ENCODE data around the gene BANF1. TPM values are rescaled to one million over a fixed set of nuclear protein-coding genes. Genes with fewer than 3 reads are reported as not detected.
A peak's percentile ranks its signal among the peaks of the same experiment; 100 is the strongest.
"Not testable (repeated sequence)": the region's sequence is repeated elsewhere in the genome, so short reads cannot be mapped to it uniquely, and the experiment has no call there.

BANF1 gene
- total RNA-seq, 1 donor from 2014 or later: 20.4 TPM

- no peak for DNase-seq (ENCODE audit: low read depth in 2 of 2)
Measured at GRCh38 chr11:65978391-65979238, 23.7 kb upstream of the BANF1 start.

- DNase-seq (ENCODE audit: low read depth in 2 of 2): no peak
Measured at GRCh38 chr11:65979261-65979759, 23.0 kb upstream of the BANF1 start.

DNA sequence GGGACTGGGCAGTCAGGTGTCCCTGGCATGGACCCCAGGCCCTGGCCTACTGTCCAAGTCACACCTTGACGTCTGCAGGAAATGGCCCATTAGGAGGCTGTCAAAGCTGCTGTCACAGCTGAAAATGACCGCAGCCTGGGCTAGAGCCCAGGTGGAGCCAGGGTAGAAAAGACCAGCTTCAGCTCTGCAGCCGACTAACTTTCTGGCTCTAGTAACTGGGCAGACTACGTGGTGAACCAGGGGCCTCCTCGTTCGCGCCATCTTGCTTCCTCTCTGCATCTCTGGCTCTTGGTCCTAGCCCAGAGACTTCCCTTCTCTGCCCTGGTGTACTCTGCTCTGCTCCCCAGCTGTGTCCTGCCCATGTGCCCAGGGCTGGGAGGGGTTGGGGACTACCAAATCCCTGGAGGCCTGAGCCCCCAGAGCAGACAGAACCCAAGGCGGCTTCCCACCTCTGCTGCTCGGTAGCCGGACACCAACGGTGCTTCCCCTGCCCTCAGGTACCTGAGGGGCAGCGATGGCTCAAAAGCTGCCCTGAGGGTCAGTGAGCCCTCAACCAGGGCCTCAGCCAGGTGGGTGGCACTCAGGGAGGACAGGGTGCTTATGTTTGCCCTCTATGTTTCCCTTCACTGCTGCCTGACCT lies 21.1 kb upstream of the BANF1 start:
- DNase-seq (ENCODE audit: low read depth in 2 of 2): no peak

DNA sequence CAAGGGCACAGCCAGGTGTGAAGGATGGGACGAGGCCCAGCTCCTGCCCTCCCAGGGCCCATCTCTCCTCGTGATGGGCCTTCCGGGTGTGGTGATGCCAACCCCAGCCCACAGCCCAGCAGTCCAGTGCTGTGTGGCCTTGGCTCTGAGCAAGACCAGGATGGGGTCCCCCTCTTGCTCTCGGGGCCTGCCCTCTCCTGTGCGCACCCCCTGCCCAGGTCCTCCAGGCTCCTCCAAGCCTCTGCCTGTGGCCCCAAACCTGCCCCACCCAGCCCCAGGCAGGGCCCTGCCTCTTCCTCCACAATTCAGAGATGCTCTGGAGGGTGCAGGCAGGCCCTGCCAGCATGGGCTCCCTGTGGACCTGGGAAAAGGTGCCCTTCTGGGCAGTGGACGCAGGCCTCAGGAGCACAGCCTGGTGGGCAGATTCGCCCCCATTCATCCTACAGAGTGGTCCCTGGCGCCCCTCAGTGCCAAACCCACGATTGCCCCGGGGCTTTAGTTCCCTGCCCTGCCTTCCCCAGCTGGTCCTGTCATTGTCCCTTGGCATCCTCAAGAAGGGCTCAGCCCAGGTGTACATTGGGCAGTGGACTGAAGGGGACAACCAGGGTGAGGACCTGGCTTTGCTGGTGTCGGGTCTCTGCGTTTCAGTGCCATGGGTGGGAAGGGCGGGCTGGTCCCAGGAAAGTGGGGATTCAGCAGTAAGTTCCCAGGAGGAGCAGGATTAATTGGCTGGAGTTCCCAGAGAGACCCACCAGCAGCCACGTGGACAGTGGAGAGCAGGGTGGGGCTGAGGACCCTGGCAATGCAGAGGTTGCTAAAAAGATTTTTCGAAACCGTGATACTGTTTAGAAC lies 20.1 kb upstream of the BANF1 start:
- no peak for DNase-seq (ENCODE audit: low read depth in 2 of 2)

GRCh38 chr11:65982824-65983588 lies 19.3 kb upstream of the BANF1 start:
- DNase-seq (ENCODE audit: low read depth in 2 of 2): no peak

- no peak for DNase-seq (ENCODE audit: low read depth in 2 of 2)
Measured at GRCh38 chr11:65983589-65983987, 18.7 kb upstream of the BANF1 start.

DNA sequence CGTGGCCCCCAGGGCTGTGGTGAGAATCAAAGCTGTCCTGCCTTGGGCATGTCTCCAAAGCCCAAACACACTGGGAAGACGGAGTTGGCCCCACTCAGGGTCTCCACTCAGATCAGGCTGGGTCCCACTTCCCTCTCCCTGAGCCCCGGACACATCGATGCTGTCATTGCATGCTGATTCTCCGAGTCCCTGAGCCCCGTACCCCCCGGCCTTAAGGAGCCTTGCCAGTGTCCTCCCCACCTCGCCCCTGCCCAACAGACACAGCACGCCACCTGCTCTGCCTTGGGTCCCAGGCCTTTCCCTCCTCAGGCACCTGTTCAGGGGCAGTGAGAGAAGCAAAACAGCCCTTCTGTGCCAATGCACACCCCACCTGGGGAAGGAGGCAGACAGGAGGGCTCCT lies 15.0 kb upstream of the BANF1 start:
- DNase-seq (ENCODE audit: low read depth in 2 of 2): no peak

DNA sequence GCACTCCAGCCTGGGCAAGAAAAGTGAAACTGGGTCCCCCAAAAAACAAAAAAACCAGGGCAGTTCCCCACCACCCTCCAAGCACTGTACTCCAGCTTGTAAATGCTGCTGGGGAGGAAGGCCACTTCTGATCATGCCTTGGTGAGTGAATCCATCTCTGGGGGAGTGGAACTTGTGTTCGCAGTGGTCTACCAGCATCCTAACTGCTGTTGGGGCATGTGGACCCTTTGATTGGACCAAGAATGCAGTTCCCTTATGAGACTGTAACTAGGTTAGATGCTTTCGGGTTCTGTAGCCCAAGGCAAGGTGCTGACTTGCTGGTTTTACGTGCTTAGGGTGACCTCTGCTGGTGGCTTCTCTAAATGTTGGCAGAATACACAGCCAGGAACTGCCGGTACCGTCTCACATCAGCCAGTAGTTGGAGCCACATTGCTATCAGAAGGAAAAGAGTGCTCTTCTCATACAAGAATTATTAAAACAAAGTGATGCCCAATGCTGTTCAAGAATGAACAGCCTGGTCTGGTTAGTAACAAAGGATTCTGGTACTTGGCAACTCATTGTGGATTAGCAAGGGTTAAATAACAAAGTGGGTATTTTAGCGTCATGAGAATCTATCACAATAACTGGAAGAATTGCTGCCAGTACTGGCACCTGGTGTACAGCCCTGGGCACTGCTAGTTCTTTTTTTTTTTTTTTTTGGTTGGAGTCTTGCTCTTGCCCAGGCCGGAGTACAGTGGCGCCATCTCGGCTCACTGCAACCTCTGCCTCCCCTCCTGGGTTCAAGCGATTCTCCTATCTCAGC lies 13.3 kb upstream of the BANF1 start:
- peak; percentile 95 to 96 for DNase-seq (ENCODE audit: low read depth in 2 of 2)

DNA sequence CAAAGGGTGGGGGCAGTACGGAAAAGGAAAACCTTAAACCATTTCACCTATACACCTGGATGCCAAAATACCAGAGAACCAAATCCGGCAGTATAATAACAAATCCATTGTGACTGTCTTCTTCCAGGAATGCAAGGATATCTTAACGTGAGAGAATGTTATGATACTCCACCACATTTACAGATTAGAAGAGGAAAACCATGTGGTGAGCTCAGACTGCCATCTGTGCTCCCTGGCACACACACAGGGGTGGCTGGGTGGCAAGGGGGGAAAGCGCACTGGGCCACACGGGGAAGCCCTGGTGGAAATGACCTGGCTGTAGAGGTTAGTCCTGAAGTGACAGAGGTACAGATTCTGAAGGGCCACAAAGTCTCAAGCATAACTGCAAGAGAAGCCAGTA lies 10.2 kb upstream of the BANF1 start:
- no peak for DNase-seq (ENCODE audit: low read depth in 2 of 2)

DNA sequence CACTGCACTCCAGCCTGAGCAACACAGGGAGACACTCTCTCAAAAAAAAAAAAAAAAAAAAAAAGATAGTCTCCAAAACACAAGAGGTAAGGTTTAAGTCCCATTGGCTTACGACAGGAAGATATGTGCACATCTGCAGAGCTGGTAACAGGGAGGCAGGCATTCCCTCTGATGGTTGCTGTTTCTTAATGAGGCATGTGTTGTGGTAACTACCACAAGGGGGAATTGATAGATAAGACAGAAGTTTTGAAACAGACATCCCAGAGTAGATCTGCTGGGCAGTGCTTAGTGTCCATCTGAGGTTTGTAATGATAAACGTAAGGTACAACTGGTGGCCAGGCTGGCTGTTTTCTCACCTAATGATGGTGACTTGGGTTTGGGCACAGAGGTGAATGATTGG lies 5.0 kb upstream of the BANF1 start:
- DNase-seq (ENCODE audit: low read depth in 2 of 2): no peak

GRCh38 chr11:66002648-66003225 lies 434 bp downstream of the BANF1 start:
- DNase-seq (ENCODE audit: low read depth in 2 of 2): peak in 1 of 2 donors; percentile 21

DNA sequence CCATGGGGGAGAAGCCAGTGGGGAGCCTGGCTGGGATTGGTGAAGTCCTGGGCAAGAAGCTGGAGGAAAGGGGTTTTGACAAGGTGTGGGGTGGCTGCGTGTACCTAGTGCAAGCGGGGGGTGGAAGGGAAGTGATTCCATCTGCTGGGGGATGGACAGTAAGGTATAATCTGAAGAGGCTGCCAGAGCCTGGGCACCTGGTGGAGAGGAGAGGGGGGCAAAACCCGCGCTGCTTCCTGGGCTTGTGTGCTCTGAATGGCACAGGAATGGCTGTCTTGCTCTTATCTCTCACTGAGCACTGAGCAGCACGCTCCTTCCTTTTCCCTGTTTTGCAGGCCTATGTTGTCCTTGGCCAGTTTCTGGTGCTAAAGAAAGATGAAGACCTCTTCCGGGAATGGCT lies 988 bp downstream of the BANF1 start:
- DNase-seq (ENCODE audit: low read depth in 2 of 2): no peak

DNA sequence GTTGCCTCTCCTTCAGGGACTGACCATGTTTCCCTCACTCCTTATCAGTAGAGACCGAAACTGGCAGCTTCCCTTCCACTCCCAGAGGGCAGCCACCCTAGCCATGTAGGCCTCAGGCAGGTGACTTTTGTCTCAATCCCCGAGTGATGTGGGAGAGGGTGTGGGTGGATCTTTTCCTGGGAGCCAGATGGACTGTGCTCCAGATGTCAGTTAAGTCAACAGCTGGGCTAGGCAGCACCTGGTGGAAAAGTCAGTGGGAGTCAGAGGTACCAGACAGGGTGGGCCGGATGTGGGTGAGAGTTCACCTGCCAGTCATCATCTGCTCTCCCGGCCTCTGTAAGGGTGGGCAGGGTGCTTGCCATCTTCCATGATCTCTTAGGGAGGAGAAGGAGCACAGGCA lies 1.9 kb downstream of the BANF1 start:
- no peak for DNase-seq (ENCODE audit: low read depth in 2 of 2)

GRCh38 chr11:66006134-66006890 lies 4.0 kb downstream of the BANF1 start:
- no peak for DNase-seq (ENCODE audit: low read depth in 2 of 2)

- DNase-seq (ENCODE audit: low read depth in 2 of 2): no peak
Measured at GRCh38 chr11:66006891-66007176, 4.5 kb downstream of the BANF1 start.

- no peak for DNase-seq (ENCODE audit: low read depth in 2 of 2)
Measured at GRCh38 chr11:66007201-66007634, 4.9 kb downstream of the BANF1 start.

DNA sequence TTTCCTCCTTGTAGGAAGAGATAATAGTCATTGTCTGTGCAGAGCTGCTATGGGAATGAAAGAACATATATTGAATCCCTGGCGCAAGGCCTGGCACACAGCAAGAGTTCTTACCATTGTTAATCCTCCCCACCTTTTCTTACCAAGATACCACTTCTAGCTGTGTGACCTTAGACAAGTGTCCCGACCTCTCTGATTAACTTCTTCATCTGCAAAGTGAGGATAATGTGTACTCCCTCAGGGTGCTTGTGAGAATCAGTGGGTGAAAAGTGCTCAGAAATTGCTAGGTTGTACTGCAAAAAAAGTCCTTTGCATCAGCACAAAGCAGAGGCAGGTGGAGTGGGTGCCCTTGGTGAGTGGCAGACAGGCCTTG lies 5.8 kb downstream of the BANF1 start:
- no peak for DNase-seq (ENCODE audit: low read depth in 2 of 2)

- DNase-seq (ENCODE audit: low read depth in 2 of 2): no peak
Measured at GRCh38 chr11:66008468-66009101, 6.3 kb downstream of the BANF1 start.

GRCh38 chr11:66010036-66010435 lies 7.7 kb downstream of the BANF1 start:
- not testable (repeated sequence) for DNase-seq (ENCODE audit: low read depth in 2 of 2)

Measured in dermis microvascular lymphatic vessel endothelial cell (primary cell).